ENCODE data around the gene CELSR1. TPM values are rescaled to one million over a fixed set of nuclear protein-coding genes. Genes with fewer than 3 reads are reported as not detected.

Gene CELSR1
- total RNA-seq, 1 donor from 2014 or later = 0.27 TPM

DNA sequence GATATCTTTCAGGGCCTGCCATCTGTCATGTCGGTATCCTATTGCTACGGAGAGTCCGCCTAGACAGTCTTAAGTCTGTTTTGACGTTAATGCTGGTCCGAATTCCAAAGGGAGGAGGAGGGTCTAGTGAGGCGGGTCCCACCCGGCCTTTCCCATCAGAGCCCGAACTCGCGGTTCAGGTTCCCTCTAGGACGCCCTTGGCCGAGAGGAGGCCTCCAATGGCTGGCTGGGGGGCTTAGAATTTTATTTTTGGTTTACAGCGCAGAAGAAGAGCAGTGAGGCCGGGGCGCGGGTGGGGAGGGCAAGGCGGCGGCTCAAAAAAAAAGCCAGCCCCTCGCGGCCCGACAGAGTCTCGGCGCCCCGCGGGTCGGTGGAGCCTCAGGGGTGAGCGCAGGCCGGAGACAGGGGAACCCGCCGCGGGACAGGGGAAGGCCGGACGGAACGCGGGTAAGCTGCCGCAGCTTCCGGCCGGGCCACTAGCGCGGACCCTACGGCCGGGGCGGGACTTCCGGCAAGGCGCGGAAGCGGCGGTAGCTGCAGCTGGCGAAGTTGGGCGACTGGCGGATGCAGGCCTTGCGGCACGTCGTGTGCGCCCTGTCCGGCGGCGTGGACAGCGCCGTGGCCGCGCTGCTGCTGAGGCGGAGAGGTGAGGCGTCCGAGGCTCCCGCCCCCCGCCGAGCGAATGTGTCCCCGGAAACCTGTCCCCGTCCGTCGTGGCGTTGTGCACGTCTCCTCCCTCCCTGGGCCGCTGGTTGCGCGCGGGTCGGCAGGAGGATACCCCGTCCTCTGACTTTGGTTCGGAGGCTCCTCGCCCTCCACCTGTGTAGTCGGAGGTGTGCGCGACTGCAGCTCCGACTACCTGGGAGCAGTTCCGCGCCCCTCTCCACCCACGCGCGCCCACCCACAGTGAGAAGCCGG is 202.0 kb downstream of the CELSR1 start, which contains the start of gene TRMU:
Gene TRMU, plus strand, starts transcription at position 514 of the 918 bp plus-strand sequence. Its CDS starts 51 bp downstream, at position 565.
- H3K4me1 Mint-ChIP-seq (ENCODE audit: low read depth, unreplicated experiment) = peaks cover 17% of the 10 kb centered on the region
- H3K9me3 Mint-ChIP-seq (ENCODE audit: unreplicated experiment) = peaks cover 6% of the 10 kb centered on the region
- peaks cover 13% of the 10 kb centered on the region for H3K27me3 Mint-ChIP-seq (ENCODE audit: unreplicated experiment)
- DNase-seq = peak; percentile 88
- TF ChIP-seq CTCF (IDR thresholded peaks at IDR 0.05; ENCODE audit: partially characterized antibody, unreplicated experiment) = no peak
- no peaks in the 10 kb centered on the region for H3K36me3 Mint-ChIP-seq (ENCODE audit: unreplicated experiment)
- peak within 1 kb of the TSS; percentile 98 for H3K4me3 Mint-ChIP-seq (ENCODE audit: unreplicated experiment)
- H3K27ac Mint-ChIP-seq (ENCODE audit: unreplicated experiment) = peak within 1 kb of the TSS; percentile 96

- DNase-seq = no peak
- H3K4me3 Mint-ChIP-seq (ENCODE audit: unreplicated experiment) = no peak overlapping the region
- H3K27me3 Mint-ChIP-seq (ENCODE audit: unreplicated experiment) = peaks cover 9% of the 10 kb centered on the region
- H3K27ac Mint-ChIP-seq (ENCODE audit: unreplicated experiment) = no peak overlapping the region
- TF ChIP-seq CTCF (IDR thresholded peaks at IDR 0.05; ENCODE audit: partially characterized antibody, unreplicated experiment) = no peak
- no peaks in the 10 kb centered on the region for H3K36me3 Mint-ChIP-seq (ENCODE audit: unreplicated experiment)
- peaks cover 11% of the 10 kb centered on the region for H3K4me1 Mint-ChIP-seq (ENCODE audit: low read depth, unreplicated experiment)
- peaks cover 6% of the 10 kb centered on the region for H3K9me3 Mint-ChIP-seq (ENCODE audit: unreplicated experiment)
Measured at GRCh38 chr22:46331496-46331895, 205.9 kb downstream of the CELSR1 start.

GRCh38 chr22:46330426-46330825 is 207.0 kb downstream of the CELSR1 start:
- no peak for DNase-seq
- Mint-ChIP-seq H3K9me3 (ENCODE audit: unreplicated experiment) (peaks cover 4% of the 10 kb centered on the region), H3K36me3 (ENCODE audit: unreplicated experiment) (no peaks in the 10 kb centered on the region), H3K27me3 (ENCODE audit: unreplicated experiment) (peaks cover 7% of the 10 kb centered on the region), H3K4me1 (ENCODE audit: low read depth, unreplicated experiment) (peaks cover 8% of the 10 kb centered on the region), H3K4me3 (ENCODE audit: unreplicated experiment) (no peak overlapping the region), H3K27ac (ENCODE audit: unreplicated experiment) (no peak overlapping the region)
- no peak for TF ChIP-seq CTCF (IDR thresholded peaks at IDR 0.05; ENCODE audit: partially characterized antibody, unreplicated experiment)

DNA sequence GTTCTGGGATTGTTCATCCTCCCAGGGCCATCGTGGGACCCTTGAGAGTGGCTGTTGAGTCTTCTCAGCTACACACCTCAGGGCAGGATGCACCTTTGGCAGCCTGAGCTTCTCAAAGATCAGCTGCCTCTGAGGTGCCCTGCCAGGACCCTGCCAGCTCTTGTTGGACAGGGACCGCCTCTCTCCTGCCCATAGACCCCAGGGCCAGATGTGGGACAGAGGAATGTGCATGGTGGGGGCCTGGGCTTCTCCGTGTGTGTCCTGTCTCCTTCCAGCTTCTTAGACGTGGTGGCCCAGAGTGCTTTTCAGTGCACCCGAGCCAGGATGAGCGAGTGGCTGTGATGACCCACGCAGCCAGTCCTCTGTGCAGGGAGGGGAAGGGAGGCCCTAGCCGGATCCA is 207.8 kb downstream of the CELSR1 start:
- DNase-seq = peak; percentile 2
- Mint-ChIP-seq H3K27me3 (ENCODE audit: unreplicated experiment) (peaks cover 3% of the 10 kb centered on the region), H3K4me1 (ENCODE audit: low read depth, unreplicated experiment) (peaks cover 5% of the 10 kb centered on the region), H3K36me3 (ENCODE audit: unreplicated experiment) (no peaks in the 10 kb centered on the region), H3K27ac (ENCODE audit: unreplicated experiment) (no peak overlapping the region), H3K9me3 (ENCODE audit: unreplicated experiment) (peaks cover 4% of the 10 kb centered on the region), H3K4me3 (ENCODE audit: unreplicated experiment) (no peak overlapping the region)
- no peak for TF ChIP-seq CTCF (IDR thresholded peaks at IDR 0.05; ENCODE audit: partially characterized antibody, unreplicated experiment)

DNA sequence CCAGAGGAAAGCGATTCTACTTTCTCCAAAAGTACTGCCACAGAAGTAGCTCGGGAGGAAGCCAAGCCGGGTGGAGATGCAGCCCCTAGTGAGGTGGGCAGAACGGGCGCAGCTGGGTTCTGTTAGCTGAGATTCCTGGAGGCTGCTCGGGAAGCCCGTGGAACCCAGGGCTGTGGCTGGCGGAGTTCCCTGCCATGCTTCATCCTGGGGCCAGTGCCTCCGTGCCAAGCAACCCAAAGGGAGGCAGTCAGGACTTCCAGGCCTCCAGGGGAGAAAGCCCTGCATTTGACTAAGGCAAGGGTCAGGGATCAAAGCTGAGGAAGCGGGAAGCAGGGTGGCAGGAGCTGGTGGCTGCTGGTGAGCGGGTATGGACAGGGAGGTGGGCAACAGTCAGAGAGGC is 208.6 kb downstream of the CELSR1 start:
- TF ChIP-seq CTCF (IDR thresholded peaks at IDR 0.05; ENCODE audit: partially characterized antibody, unreplicated experiment) = no peak
- no peak overlapping the region for H3K4me3 Mint-ChIP-seq (ENCODE audit: unreplicated experiment)
- H3K27ac Mint-ChIP-seq (ENCODE audit: unreplicated experiment) = no peak overlapping the region
- H3K27me3 Mint-ChIP-seq (ENCODE audit: unreplicated experiment) = no peaks in the 10 kb centered on the region
- no peaks in the 10 kb centered on the region for H3K36me3 Mint-ChIP-seq (ENCODE audit: unreplicated experiment)
- DNase-seq = peak; percentile 6
- peaks cover 3% of the 10 kb centered on the region for H3K9me3 Mint-ChIP-seq (ENCODE audit: unreplicated experiment)
- H3K4me1 Mint-ChIP-seq (ENCODE audit: low read depth, unreplicated experiment) = no peaks in the 10 kb centered on the region

Measured in glutamatergic neuron (in vitro differentiated cells).